Endothelial cell of umbilical vein (primary cell): ENCODE measurements around the gene GALNT13.

Experiments used
- CTCF ChIP-seq, 2 donors: IDR thresholded peaks; 1 replicate in 1 of 2; 2 replicates in 1 of 2; pipeline ENCODE4 v1.5.1; 2011; ENCODE audit warnings: low read length in 2 of 2, mild to moderate bottlenecking in 2 of 2, moderate library complexity in 2 of 2, control low read depth in 1 of 2, inconsistent platforms in 1 of 2, low read depth in 1 of 2; ENCODE audit not compliant: insufficient read depth in 1 of 2; ENCODE audit errors: extremely low read depth in 1 of 2
- EZH2 ChIP-seq: IDR thresholded peaks from 2 replicates; pipeline ENCODE4 v1.6.1; 2012; ENCODE audit warnings: borderline replicate concordance, low read depth, mild to moderate bottlenecking, moderate library complexity, low read length, inconsistent platforms; ENCODE audit not compliant: severe bottlenecking
- FOS ChIP-seq: IDR thresholded peaks from 2 replicates; pipeline ENCODE4 v1.6.1; 2011; ENCODE audit warnings: mild to moderate bottlenecking, low read length, moderate library complexity, borderline replicate concordance; ENCODE audit not compliant: insufficient read depth
- JUN ChIP-seq: IDR thresholded peaks from 2 replicates; pipeline ENCODE4 v1.6.1; 2011; ENCODE audit warnings: borderline replicate concordance, low read depth; ENCODE audit not compliant: insufficient read length, insufficient read depth
- POLR2A ChIP-seq: IDR thresholded peaks from 2 replicates; pipeline ENCODE4 v1.6.1; 2012; ENCODE audit warnings: low read depth, mild to moderate bottlenecking, control low read depth, low read length
- POLR2AphosphoS5 ChIP-seq: IDR thresholded peaks from 2 replicates; pipeline ENCODE4 v1.6.1; 2012; ENCODE audit warnings: low read depth, mild to moderate bottlenecking, control low read depth, low read length, moderate library complexity; ENCODE audit not compliant: insufficient read depth

GRCh38 chr2:154223726-154224125 is 352.0 kb downstream of the GALNT13 start:
- TF ChIP-seq CTCF (IDR thresholded peaks at IDR 0.05; ENCODE audit: extremely low read depth in 1 of 2, insufficient read depth in 1 of 2, low read depth in 1 of 2, low read length in 2 of 2) (no peak), POLR2AphosphoS5 (no peak), EZH2 (no peak), POLR2A (no peak), FOS (no peak), JUN (no peak)
